22Rv1 (cell line): ENCODE measurements around the gene KRT86.
A peak's percentile ranks its signal among the peaks of the same experiment; 100 is the strongest.
"Not testable (repeated sequence)": the region's sequence is repeated elsewhere in the genome, so short reads cannot be mapped to it uniquely, and the experiment has no call there.

Experiments
- H3K27ac ChIP-seq: fragments of 450-650 bp; 2 replicates; pipeline ENCODE4 v1.5.1; 2017
- CTCF ChIP-seq: fragments of 450-650 bp; IDR thresholded peaks from 2 replicates; pipeline ENCODE4 v1.5.1; 2017; ENCODE audit warnings: mild to moderate bottlenecking
- ZFX ChIP-seq: fragments of 450-650 bp; IDR thresholded peaks from 2 replicates; pipeline ENCODE4 v1.6.1; 2017; ENCODE audit warnings: antibody characterized with exemption, borderline replicate concordance

Gene KRT86

DNA sequence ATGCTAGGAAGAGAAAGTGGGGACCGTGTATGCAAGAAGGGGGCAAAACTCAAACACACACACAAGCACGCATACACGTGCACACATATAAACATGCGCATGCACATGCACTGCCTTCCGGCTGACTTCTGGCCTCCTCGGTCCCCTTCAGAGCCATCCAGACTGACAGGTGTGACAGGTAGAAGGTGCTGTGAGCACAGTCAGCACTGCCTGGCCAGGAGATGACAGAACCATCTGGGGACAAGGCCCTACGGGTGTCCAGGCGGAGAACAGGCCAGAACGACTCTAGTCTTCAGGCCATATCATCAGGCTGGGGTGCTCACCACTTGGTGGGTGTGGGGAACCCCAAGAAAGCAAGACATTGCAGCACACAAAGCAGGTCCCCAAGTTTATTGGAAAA, 39.5 kb downstream of the KRT86 start:
- H3K27ac ChIP-seq, result no peak overlapping the region
- TF ChIP-seq CTCF, result no peak
- TF ChIP-seq ZFX, result no peak

DNA sequence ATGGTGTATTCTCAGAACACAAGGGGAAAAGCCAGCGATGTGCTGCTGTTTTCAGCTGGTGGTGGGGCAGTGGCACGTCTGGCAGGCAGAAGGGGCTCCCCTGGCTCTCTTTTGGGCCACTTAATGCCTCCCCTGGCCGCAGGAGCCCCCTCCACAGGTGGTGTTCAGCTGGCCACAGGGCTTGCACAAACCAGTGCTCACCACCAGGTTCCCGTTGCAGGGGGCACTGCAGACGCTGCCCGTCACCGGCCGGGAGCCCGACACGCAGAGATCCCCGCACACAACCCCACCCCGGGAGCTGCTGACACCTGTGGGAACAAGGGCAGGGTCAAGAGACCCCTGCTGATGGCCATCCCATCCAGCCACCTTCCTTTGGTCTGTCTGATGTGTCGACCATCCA, 40.1 kb downstream of the KRT86 start:
- TF ChIP-seq CTCF (no peak), ZFX (no peak)
- H3K27ac ChIP-seq, result no peak overlapping the region

DNA sequence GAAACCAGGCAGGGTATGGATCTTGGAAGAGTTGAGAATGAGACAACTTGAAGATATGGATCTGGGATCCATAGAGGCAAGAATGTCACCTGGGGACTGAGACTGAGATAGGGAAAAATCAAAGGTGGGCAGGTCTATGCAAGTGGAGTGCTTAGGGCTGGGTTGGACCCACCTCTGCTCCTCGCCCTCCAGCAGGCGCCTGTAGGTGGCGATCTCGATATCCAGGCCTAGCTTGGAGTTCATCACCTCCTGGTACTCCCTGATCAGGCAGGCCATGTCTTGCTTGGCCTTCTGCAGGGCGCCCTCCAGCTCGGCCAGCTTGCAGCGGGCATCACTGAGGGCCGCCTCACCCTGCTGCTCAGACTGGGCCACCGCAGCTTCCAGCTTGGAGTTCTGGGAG, 41.3 kb downstream of the KRT86 start:
- not testable (repeated sequence) for H3K27ac ChIP-seq
- peak; percentile 78 for TF ChIP-seq CTCF

DNA sequence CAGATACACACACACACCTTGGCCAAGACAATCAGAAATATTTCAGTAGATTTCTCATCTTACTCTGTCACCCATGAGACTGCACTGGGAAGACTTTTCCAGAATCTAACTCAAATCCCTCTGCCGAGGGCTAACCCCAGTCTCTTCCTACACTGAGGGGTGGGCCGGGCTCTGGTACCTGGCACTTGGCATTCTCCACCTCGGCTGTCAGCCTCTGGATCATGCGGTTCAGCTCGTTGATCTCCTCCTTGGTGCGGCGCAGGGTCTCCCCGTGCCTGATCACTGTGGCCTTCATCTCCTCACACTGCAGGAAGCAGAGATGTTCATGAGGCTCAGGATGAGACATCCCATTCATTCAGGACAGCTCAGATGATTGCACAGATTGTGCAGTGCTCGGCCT, 41.8 kb downstream of the KRT86 start:
- H3K27ac ChIP-seq, result no peak overlapping the region
- TF ChIP-seq ZFX, result no peak
- no peak for TF ChIP-seq CTCF

DNA sequence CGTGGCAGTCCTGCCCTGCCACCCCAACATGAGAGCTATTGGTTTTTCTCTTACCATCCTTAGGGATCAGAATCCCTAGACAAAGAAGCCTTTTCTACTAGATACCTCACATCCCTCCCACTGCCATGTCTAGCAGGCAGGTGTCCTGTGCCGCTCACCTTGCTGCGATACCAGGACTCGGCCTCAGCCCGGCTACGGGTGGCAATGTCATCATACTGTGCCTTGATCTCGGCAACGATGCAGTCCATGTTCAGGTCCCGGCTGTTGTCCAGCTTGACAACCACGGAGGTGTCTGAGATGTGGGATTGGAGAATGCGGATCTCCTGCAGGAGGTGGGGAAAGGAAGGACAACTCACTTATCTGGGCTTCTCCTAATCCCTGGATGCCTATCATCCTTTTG, 42.3 kb downstream of the KRT86 start:
- TF ChIP-seq CTCF, result no peak
- no peak for TF ChIP-seq ZFX
- no peak overlapping the region for H3K27ac ChIP-seq

- TF ChIP-seq ZFX (no peak), CTCF (no peak)
Observed at GRCh38 chr12:52317468-52318052, 43.1 kb downstream of the KRT86 start.

DNA sequence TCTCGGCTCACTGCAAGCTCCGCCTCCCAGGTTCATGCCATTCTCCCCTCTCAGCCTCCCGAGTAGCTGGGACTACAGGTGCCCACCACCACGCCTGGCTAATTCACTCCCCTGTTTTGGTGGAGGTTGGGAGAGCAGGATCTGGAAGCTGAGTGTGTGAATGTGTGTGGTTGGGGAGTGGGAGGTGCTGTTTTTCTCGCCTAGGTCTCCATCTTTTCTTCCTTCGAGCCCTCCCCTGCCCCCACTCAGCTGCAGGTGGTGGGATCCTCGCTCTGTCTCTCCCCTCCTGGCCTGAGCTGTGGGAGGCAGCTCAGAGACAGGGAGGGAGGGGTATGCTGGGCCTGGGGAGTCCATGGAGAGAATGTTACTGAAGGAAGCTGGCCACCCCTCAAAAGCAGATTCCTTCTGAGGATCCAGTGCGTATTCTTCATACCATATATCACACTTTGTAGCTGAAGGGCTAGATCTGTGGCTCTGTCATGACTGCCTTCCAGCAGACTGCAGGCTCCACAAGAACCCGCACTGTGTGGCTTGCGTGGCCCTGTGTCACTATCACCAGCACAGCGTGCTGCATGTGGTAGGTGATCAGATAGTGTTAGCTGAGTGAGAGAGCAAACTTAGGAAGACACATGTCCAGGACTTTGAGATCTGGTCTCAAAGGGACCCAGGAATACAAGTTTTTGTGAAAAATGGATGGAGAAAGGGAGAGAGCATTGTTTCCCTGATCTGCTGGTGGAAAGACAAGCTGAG, 44.0 kb downstream of the KRT86 start:
- no peak overlapping the region for H3K27ac ChIP-seq
- no peak for TF ChIP-seq CTCF
- no peak for TF ChIP-seq ZFX

More at GRCh38 chr12:52317468-52318052, 43.1 kb downstream of the KRT86 start:
- H3K27ac ChIP-seq, result no peak overlapping the region
